ENCODE results near the gene CCM2L. TPM values are rescaled to one million over a fixed set of nuclear protein-coding genes. Genes with fewer than 3 reads are reported as not detected.

CCM2L gene
- total and polyA plus RNA-seq, 2 of the 4 experiments (the other 2 are of a cell fraction), result not detected

GRCh38 chr20:32040142-32040953 lies 30.1 kb downstream of the CCM2L start:
- Histone ChIP-seq H4K20me1 (ENCODE audit: insufficient read depth, low read length) (no peaks in the 10 kb centered on the region), H4K5ac (ENCODE audit: low read depth, low read length) (no peak overlapping the region), H3K79me1 (ENCODE audit: low read depth in 1 of 2, low read length in 2 of 2) (no peaks in the 10 kb centered on the region), H3K36me3 (ENCODE audit: control insufficient read depth, insufficient read depth, low read length) (no peaks in the 10 kb centered on the region), H2AFZ (replicated peaks; ENCODE audit: low read length, poor library complexity) (no peak overlapping the region), H3K9ac (ENCODE audit: low read depth, low read length) (no peak overlapping the region), H3K27me3 (ENCODE audit: control insufficient read depth, insufficient read depth, low read length) (peaks cover 54% of the 10 kb centered on the region), H3K4me2 (ENCODE audit: low read depth, low read length) (no peak overlapping the region), H2BK20ac (ENCODE audit: low read depth, low read length) (no peak overlapping the region), H4K8ac (ENCODE audit: low read depth in 2 of 2, low read length in 2 of 2) (no peak overlapping the region), H2BK5ac (ENCODE audit: low read depth, low read length, poor library complexity, severe bottlenecking) (no peak overlapping the region), H3K4me1 (ENCODE audit: control insufficient read depth, insufficient read depth, low read length) (no peaks in the 10 kb centered on the region), H3K23ac (ENCODE audit: low read depth, low read length) (no peak overlapping the region), H3K18ac (ENCODE audit: low read depth, low read length) (no peak overlapping the region), H3K9me1 (ENCODE audit: insufficient read depth, low read length) (no peaks in the 10 kb centered on the region), H2AK9ac (replicated peaks; ENCODE audit: low read depth, low read length, poor library complexity) (no peak overlapping the region), H2BK120ac (ENCODE audit: low read depth, low read length) (no peak overlapping the region), H3K56ac (ENCODE audit: extremely low read depth, insufficient read depth, low read length) (no peak overlapping the region), H3K9me3 (ENCODE audit: control insufficient read depth, insufficient read depth, low read length) (peaks cover 3% of the 10 kb centered on the region), H3K4me3 (ENCODE audit: insufficient read depth, low read depth, low read length) (no peak overlapping the region), H2BK15ac (ENCODE audit: low read depth, low read length) (no peak overlapping the region), H3K27ac (ENCODE audit: insufficient read depth, low read length) (no peak overlapping the region), H4K91ac (ENCODE audit: insufficient read depth, low read depth, low read length) (no peak overlapping the region), H3K14ac (replicated peaks; ENCODE audit: low read depth, low read length) (no peak overlapping the region), H2AK5ac (ENCODE audit: low read depth, low read length) (no peak overlapping the region), H3K4ac (ENCODE audit: low read depth, low read length) (no peak overlapping the region)
- in situ Hi-C loops (cut with MboI; ENCODE audit: low sequenced_read_pairs) (no loop called here), intact Hi-C loops (cut with micrococcal nuclease) (no loop called here), dilution Hi-C loops (cut with HindIII; ENCODE audit: low sequenced_read_pairs, unreplicated experiment) (no loop called here)
- no peak for DNase-seq
- TF ChIP-seq NFE2L2 (IDR thresholded peaks at IDR 0.05; ENCODE audit: low read depth, low read length) (no peak), CHD1 (IDR thresholded peaks at IDR 0.05; ENCODE audit: low read depth, low read length) (no peak), RFX5 (IDR thresholded peaks at IDR 0.05; ENCODE audit: low read depth, low read length) (no peak), MXI1 (IDR thresholded peaks at IDR 0.05; ENCODE audit: borderline replicate concordance, low read depth, low read length) (no peak), SMC3 (IDR thresholded peaks at IDR 0.05; ENCODE audit: low read depth, low read length) (no peak), POLR2A (IDR thresholded peaks at IDR 0.05; ENCODE audit: low read depth, low read length) (no peak), MAZ (IDR thresholded peaks at IDR 0.05; ENCODE audit: borderline replicate concordance, low read depth, low read length) (no peak), MAFK (IDR thresholded peaks at IDR 0.05; ENCODE audit: low read depth, low read length) (no peak), RAD21 (IDR thresholded peaks at IDR 0.05; ENCODE audit: low read length) (no peak), USF2 (IDR thresholded peaks at IDR 0.05; ENCODE audit: low read depth, low read length) (no peak), CEBPB (IDR thresholded peaks at IDR 0.05; ENCODE audit: low read depth, low read length) (no peak), FOS (IDR thresholded peaks at IDR 0.05; ENCODE audit: low read depth, low read length) (no peak), BHLHE40 (IDR thresholded peaks at IDR 0.05; ENCODE audit: low read depth, low read length) (no peak)
- TF ChIP-seq, protein P1, sequence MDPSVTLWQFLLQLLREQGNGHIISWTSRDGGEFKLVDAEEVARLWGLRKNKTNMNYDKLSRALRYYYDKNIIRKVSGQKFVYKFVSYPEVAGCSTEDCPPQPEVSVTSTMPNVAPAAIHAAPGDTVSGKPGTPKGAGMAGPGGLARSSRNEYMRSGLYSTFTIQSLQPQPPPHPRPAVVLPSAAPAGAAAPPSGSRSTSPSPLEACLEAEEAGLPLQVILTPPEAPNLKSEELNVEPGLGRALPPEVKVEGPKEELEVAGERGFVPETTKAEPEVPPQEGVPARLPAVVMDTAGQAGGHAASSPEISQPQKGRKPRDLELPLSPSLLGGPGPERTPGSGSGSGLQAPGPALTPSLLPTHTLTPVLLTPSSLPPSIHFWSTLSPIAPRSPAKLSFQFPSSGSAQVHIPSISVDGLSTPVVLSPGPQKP (IDR thresholded peaks at IDR 0.05; ENCODE audit: borderline replicate concordance, low read depth, low read length), result no peak
- TF ChIP-seq, protein P2, sequence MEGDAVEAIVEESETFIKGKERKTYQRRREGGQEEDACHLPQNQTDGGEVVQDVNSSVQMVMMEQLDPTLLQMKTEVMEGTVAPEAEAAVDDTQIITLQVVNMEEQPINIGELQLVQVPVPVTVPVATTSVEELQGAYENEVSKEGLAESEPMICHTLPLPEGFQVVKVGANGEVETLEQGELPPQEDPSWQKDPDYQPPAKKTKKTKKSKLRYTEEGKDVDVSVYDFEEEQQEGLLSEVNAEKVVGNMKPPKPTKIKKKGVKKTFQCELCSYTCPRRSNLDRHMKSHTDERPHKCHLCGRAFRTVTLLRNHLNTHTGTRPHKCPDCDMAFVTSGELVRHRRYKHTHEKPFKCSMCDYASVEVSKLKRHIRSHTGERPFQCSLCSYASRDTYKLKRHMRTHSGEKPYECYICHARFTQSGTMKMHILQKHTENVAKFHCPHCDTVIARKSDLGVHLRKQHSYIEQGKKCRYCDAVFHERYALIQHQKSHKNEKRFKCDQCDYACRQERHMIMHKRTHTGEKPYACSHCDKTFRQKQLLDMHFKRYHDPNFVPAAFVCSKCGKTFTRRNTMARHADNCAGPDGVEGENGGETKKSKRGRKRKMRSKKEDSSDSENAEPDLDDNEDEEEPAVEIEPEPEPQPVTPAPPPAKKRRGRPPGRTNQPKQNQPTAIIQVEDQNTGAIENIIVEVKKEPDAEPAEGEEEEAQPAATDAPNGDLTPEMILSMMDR (conservative IDR thresholded peaks at IDR 0.05; ENCODE audit: low read depth, low read length), result no peak
- BruUV-seq (replicated peaks), result no TSS peak
- no peak for ATAC-seq (ENCODE audit: low read depth)
- WGBS, 2 experiments (ENCODE audit: extremely low coverage in 2 of 2, insufficient read length in 1 of 2), result 21% methylated on average over 2 of the region's 10 CpGs; no CpG with 5 or more reads in 1 of the 2 experiments
- POLR2A ChIA-PET (ENCODE audit: unreplicated experiment), result no interaction called here
- CTCF ChIA-PET, result interaction anchor here (1.3 kb wide), 1 partner anchor 9 kb away, joined by 3 read pairs; no protein-coding TSS in a partner anchor
